GM13976 (cell line): ENCODE measurements around the gene VEGFC.

Source experiments
- DNase-seq: peaks from one replicate; pipeline ENCODE4 v3.0.0; 2012; ENCODE audit warnings: low spot score
- CTCF ChIP-seq: IDR thresholded peaks from 2 replicates; pipeline ENCODE4 v1.5.1; 2012; ENCODE audit warnings: borderline replicate concordance, mild to moderate bottlenecking; ENCODE audit not compliant: insufficient read depth; ENCODE audit errors: extremely low read depth, missing control alignments, control extremely low read depth
- in situ Hi-C: fragments of 300-500 bp; cut with MboI; formaldehyde crosslinking; loops from one replicate; pipeline ENCODE4 v1.12.0; 2022; ENCODE audit warnings: low sequenced_read_pairs, mixed read lengths, inconsistent platforms; ENCODE audit not compliant: unreplicated experiment

Gene VEGFC

GRCh38 chr4:176761872-176762271 lies 30.9 kb downstream of the VEGFC start:
- no peak for TF ChIP-seq CTCF
- no peak for DNase-seq
- in situ Hi-C loops = no loop called here

- DNase-seq = no peak
- in situ Hi-C loops = no loop called here
- TF ChIP-seq CTCF = no peak
Observed at GRCh38 chr4:176760471-176760870, 32.3 kb downstream of the VEGFC start.

GRCh38 chr4:176758731-176759130 lies 34.0 kb downstream of the VEGFC start:
- in situ Hi-C loops = no loop called here
- no peak for DNase-seq
- no peak for TF ChIP-seq CTCF

GRCh38 chr4:176758323-176758722 lies 34.4 kb downstream of the VEGFC start:
- no peak for DNase-seq
- in situ Hi-C loops = no loop called here
- TF ChIP-seq CTCF = no peak

- DNase-seq = no peak
- no peak for TF ChIP-seq CTCF
- in situ Hi-C loops = no loop called here
Observed at GRCh38 chr4:176755613-176756012, 37.1 kb downstream of the VEGFC start.

GRCh38 chr4:176755001-176755400 lies 37.7 kb downstream of the VEGFC start:
- no peak for DNase-seq
- in situ Hi-C loops = no loop called here
- no peak for TF ChIP-seq CTCF

- no peak for TF ChIP-seq CTCF
- in situ Hi-C loops = no loop called here
- DNase-seq = no peak
Observed at GRCh38 chr4:176753049-176753448, 39.7 kb downstream of the VEGFC start.
